WTC11 (cell line): ENCODE data around the gene NUDT22.

Experiments
- E2F5 ChIP-seq: sonication (generic); formaldehyde crosslinking; IDR thresholded peaks from 2 replicates; pipeline ENCODE4 v1.8.1; 2022; ENCODE audit warnings: mild to moderate bottlenecking, moderate library complexity, missing genetic modification reagents
- ETV6 ChIP-seq: sonication (generic); formaldehyde crosslinking; IDR thresholded peaks from 2 replicates; pipeline ENCODE4 v1.8.1; 2022; ENCODE audit warnings: mild to moderate bottlenecking, missing genetic modification reagents
- FOXP1 ChIP-seq: sonication (generic); formaldehyde crosslinking; IDR thresholded peaks from 2 replicates; pipeline ENCODE4 v1.8.0; 2022; ENCODE audit warnings: missing genetic modification reagents, mild to moderate bottlenecking, moderate library complexity, borderline replicate concordance
- ZNF232 ChIP-seq: sonication (generic); formaldehyde crosslinking; IDR thresholded peaks from 2 replicates; pipeline ENCODE4 v1.8.0; 2022; ENCODE audit warnings: mild to moderate bottlenecking, missing genetic modification reagents
- TF ChIP-seq, protein P1 (sequence below): fragments of 200-600 bp; IDR thresholded peaks from 2 replicates; pipeline ENCODE4 v1.8.0; 2022; ENCODE audit warnings: antibody characterized with exemption
- TF ChIP-seq, protein P2 (sequence below): sonication (generic); formaldehyde crosslinking; IDR thresholded peaks from 2 replicates; pipeline ENCODE4 v1.8.1; 2023; ENCODE audit warnings: mild to moderate bottlenecking, missing genetic modification reagents

- no peak for TF ChIP-seq ZNF232 (CRISPR knock-in tag)
- TF ChIP-seq, protein P1, sequence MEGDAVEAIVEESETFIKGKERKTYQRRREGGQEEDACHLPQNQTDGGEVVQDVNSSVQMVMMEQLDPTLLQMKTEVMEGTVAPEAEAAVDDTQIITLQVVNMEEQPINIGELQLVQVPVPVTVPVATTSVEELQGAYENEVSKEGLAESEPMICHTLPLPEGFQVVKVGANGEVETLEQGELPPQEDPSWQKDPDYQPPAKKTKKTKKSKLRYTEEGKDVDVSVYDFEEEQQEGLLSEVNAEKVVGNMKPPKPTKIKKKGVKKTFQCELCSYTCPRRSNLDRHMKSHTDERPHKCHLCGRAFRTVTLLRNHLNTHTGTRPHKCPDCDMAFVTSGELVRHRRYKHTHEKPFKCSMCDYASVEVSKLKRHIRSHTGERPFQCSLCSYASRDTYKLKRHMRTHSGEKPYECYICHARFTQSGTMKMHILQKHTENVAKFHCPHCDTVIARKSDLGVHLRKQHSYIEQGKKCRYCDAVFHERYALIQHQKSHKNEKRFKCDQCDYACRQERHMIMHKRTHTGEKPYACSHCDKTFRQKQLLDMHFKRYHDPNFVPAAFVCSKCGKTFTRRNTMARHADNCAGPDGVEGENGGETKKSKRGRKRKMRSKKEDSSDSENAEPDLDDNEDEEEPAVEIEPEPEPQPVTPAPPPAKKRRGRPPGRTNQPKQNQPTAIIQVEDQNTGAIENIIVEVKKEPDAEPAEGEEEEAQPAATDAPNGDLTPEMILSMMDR = no peak
- TF ChIP-seq, protein P2, sequence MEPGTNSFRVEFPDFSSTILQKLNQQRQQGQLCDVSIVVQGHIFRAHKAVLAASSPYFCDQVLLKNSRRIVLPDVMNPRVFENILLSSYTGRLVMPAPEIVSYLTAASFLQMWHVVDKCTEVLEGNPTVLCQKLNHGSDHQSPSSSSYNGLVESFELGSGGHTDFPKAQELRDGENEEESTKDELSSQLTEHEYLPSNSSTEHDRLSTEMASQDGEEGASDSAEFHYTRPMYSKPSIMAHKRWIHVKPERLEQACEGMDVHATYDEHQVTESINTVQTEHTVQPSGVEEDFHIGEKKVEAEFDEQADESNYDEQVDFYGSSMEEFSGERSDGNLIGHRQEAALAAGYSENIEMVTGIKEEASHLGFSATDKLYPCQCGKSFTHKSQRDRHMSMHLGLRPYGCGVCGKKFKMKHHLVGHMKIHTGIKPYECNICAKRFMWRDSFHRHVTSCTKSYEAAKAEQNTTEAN = no peak
- TF ChIP-seq ETV6 (CRISPR knock-in tag) = no peak
- no peak for TF ChIP-seq E2F5 (CRISPR knock-in tag)
- no peak for TF ChIP-seq FOXP1 (CRISPR knock-in tag)
Measured at GRCh38 chr11:64253481-64253880, 27.4 kb downstream of the NUDT22 start.
